GM18508 (cell line): Measurements from ENCODE around the gene MYOZ3.

ENCODE experiments used
- ATAC-seq: cut with Tn5 transposase; IDR thresholded peaks from one replicate; pipeline ENCODE4 v1.9.1; 2021; ENCODE audit warnings: moderate number of reproducible peaks; ENCODE audit not compliant: insufficient read depth, unreplicated experiment

The MYOZ3 gene

GRCh38 chr5:150655221-150655620 lies 5.8 kb upstream of the MYOZ3 start:
- no peak for ATAC-seq

- ATAC-seq: no peak
These were observed 4.6 kb upstream of the MYOZ3 start for GRCh38 chr5:150656191-150657132.

- ATAC-seq: no peak
These were observed 2.9 kb upstream of the MYOZ3 start for GRCh38 chr5:150658121-150658520.

- ATAC-seq: no peak
These were observed 2.3 kb upstream of the MYOZ3 start for GRCh38 chr5:150658699-150659265.

GRCh38 chr5:150659360-150660107 lies 1.5 kb upstream of the MYOZ3 start:
- no peak for ATAC-seq

- ATAC-seq: no peak
These were observed 781 bp upstream of the MYOZ3 start for GRCh38 chr5:150660108-150660831.

- ATAC-seq: no peak
These were observed 958 bp downstream of the MYOZ3 start for GRCh38 chr5:150661821-150662596.

GRCh38 chr5:150662731-150663516 lies 1.9 kb downstream of the MYOZ3 start:
- no peak for ATAC-seq

- no peak for ATAC-seq
These were observed 2.9 kb downstream of the MYOZ3 start for GRCh38 chr5:150663936-150664335.

GRCh38 chr5:150665044-150665443 lies 4.0 kb downstream of the MYOZ3 start:
- ATAC-seq: no peak

- ATAC-seq: no peak
These were observed 9.4 kb downstream of the MYOZ3 start for GRCh38 chr5:150670275-150670947.

- no peak for ATAC-seq
These were observed 9.9 kb downstream of the MYOZ3 start for GRCh38 chr5:150670948-150671310.

GRCh38 chr5:150671509-150672236 lies 10.6 kb downstream of the MYOZ3 start:
- ATAC-seq: no peak

GRCh38 chr5:150672237-150672883 lies 11.3 kb downstream of the MYOZ3 start:
- no peak for ATAC-seq

- ATAC-seq: no peak
These were observed 11.8 kb downstream of the MYOZ3 start for GRCh38 chr5:150672884-150673275.

- no peak for ATAC-seq
These were observed 13.3 kb downstream of the MYOZ3 start for GRCh38 chr5:150674341-150674821.

- ATAC-seq: no peak
These were observed 14.0 kb downstream of the MYOZ3 start for GRCh38 chr5:150675069-150675468.
